Activated naive CD4-positive, alpha-beta T cell treated with anti-CD3 and anti-CD28 coated beads, Interleukin-2, amount 50 U/mL, for 72 hours (primary cell): Measurements from ENCODE around the gene XPO6. TPM values are rescaled to one million over a fixed set of nuclear protein-coding genes. Genes with fewer than 3 reads are reported as not detected.
A peak's percentile ranks its signal among the peaks of the same experiment; 100 is the strongest.

Source experiments
- ATAC-seq, 2 donors: fragments of 150-1000 bp; cut with Tn5 transposase; 2 replicates each; pipeline ENCODE4 v1.10.0; 2021; ENCODE audit warnings: mild to moderate bottlenecking in 2 of 2, moderate library complexity in 2 of 2
- DNase-seq, 2 donors: peaks; one replicate each; pipeline ENCODE4 v3.0.0; 2021 to 2022; ENCODE audit warnings: low spot score in 2 of 2
- H3K27ac Mint-ChIP-seq, 2 donors: one replicate each; pipeline ENCODE4 v1.8.0; 2022; ENCODE audit warnings: mild to moderate bottlenecking in 2 of 2, mixed read lengths in 2 of 2
- H3K36me3 Mint-ChIP-seq, 2 donors: one replicate each; pipeline ENCODE4 v1.8.0; 2022; ENCODE audit warnings: mixed read lengths in 2 of 2
- H3K9me3 Mint-ChIP-seq, 2 donors: one replicate each; pipeline ENCODE4 v1.8.0; 2022; ENCODE audit warnings: mixed read lengths in 2 of 2
- total RNA-seq, 2 donors: library from RNA; stranded (reverse); gene quantifications; one replicate each; pipeline ENCODE4 v1.2.3, GENCODE V29; 2022

The XPO6 gene
- total RNA-seq, 2 donors from 2014 or later = 204 to 278 TPM

DNA sequence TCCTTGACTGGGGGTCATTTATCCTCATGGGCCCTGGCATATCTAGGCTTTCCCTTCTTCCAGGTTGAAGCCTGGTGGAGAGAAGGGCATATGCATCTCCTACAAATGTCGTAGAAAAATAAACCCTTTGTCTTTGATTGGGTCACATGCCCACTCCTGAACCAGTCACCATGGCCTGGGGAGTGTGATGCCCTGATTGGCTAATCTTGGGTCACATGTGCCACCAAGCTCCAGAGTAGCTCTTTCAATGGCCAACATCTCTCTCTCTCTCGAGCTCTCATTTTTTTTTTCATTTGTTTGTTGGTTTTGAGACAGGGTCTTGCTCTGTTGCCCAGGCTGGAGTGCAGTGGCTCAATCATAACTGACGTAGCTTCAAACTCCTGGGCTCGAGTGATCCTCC lies 5.6 kb upstream of the XPO6 start:
- DNase-seq = no peak
- Mint-ChIP-seq H3K9me3 (peaks cover 0 to under 1% of the 10 kb centered on the region in 2 donors), H3K36me3 (peaks cover under 1 to 1% of the 10 kb centered on the region in 2 donors), H3K27ac (no peak overlapping the region)
- no peak for ATAC-seq

DNA sequence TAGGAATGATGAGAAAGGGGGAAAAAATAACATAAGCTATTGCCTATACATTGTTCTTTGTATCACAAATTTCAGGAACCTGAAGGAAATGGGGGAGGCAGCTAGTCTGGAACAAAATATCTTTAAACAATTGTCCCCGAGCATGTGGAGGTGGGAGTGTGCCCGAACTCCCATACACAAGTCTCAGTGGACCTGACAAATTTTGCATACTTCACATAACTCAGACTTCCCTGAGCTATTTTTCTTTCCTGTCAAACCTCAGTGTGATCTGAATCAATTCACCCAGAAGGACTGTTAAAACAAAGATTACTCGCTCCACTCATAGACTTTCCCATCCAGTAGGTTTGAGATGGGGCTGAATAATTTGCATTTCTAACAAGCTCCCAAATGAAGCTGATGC lies 1.6 kb upstream of the XPO6 start:
- ATAC-seq (no peak), DNase-seq (no peak)
- Mint-ChIP-seq H3K9me3 (peaks cover 3 to 5% of the 10 kb centered on the region in 2 donors), H3K36me3 (peaks cover 30% of the 10 kb centered on the region in 2 donors), H3K27ac (peak overlapping the region in 1 of 2 donors; percentile 85)

DNA sequence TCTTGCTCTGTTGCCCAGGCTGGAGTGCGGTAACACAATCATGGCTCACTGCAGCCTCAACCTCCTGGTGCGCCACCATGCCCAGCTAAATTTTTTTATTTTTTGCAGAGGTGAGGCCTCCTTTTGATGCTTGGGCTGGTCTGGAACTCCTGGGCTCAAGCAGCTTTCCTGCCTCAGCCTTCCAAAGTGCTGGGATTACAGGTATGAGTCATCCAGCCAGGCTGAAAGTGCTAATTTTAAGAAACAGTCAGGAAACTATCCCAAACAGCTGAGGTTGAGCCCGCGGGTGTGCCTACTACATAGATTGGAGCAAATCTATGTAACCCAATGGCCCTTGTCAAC lies 738 bp upstream of the XPO6 start:
- peak overlapping the region; percentile 84 to 85 for H3K27ac Mint-ChIP-seq
- DNase-seq (no peak), ATAC-seq (no peak)
- peaks cover 30 to 39% of the 10 kb centered on the region in 2 donors for H3K36me3 Mint-ChIP-seq
- peaks cover 3 to 5% of the 10 kb centered on the region in 2 donors for H3K9me3 Mint-ChIP-seq

DNA sequence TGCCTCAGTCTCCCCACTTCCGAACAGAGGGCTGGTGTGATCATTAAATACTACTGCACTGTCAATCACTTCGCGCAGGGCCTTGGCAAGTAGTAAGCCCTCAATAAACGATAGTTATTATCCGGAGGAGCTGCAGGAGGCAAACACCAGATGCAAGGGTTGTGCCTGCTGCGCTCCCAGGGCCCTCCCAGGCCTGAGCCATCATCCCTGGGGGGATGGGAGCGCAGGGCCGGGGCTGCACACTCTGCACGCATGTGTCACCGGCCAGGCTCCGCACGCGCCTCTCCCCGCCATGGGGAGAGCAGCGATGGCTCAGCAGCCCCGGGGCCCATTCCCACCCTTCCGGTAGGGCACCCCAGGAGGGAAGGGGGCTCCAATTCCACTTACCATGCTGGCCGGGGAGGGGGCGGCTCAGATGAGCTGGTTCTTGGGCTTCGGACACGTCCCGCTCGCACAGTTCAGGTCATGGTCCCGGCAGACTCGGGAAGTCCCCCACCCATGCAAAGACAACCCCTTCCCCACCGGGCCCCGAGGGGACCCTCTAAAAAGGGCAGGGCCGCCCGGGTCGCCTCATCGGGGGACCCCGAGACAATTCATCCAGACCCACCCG lies 681 bp downstream of the XPO6 start:
- DNase-seq (peak; percentile 68 to 81), ATAC-seq (peak; percentile 51 to 75)
- H3K9me3 Mint-ChIP-seq = peaks cover 3 to 5% of the 10 kb centered on the region in 2 donors
- H3K27ac Mint-ChIP-seq = peak overlapping the region; percentile 90
- peaks cover 30 to 49% of the 10 kb centered on the region in 2 donors for H3K36me3 Mint-ChIP-seq

DNA sequence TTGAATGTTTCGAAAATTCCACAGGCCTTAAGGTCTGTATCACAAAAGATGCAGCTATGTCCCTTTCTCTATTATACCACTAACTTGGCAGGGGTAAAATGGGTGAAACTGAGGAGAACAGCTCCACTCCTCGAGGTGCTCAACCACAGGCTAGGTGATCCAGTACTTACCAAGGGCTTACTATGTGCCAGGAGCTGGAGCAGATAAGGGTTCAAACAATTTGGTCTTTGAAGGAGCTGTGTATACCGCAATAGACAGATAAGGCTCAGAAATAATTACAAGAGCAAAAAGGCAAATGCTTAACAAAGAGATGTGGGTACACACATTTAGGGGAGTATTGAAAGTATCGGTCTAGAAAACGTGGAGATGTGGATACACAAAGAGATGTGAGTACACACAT lies 1.5 kb downstream of the XPO6 start:
- peaks cover 30 to 49% of the 10 kb centered on the region in 2 donors for H3K36me3 Mint-ChIP-seq
- no peak for ATAC-seq
- H3K9me3 Mint-ChIP-seq = peaks cover 3 to 5% of the 10 kb centered on the region in 2 donors
- peak overlapping the region; percentile 53 to 90 for H3K27ac Mint-ChIP-seq
- no peak for DNase-seq

DNA sequence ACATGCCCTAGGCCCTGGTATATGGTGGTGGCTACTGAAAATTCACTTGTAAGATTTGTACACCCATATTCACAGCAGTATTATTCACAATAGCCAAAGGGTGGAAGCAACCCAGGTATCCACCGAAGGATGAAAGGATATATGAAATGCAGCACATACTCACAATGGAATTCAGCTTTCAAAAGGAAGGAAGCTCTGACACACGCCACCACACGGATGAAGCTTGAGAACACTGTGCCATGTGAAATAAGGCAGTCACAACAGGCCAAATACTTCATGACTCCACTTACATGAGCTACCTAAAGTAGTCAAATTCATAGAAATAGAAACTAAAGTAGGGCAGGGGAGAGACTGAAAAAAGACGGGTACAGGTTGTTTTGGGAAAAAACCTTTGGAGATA lies 2.9 kb downstream of the XPO6 start:
- Mint-ChIP-seq H3K27ac (peak overlapping the region in 1 of 2 donors; percentile 59), H3K9me3 (peaks cover 3 to 5% of the 10 kb centered on the region in 2 donors), H3K36me3 (peaks cover 30 to 49% of the 10 kb centered on the region in 2 donors)
- DNase-seq = no peak
- no peak for ATAC-seq

DNA sequence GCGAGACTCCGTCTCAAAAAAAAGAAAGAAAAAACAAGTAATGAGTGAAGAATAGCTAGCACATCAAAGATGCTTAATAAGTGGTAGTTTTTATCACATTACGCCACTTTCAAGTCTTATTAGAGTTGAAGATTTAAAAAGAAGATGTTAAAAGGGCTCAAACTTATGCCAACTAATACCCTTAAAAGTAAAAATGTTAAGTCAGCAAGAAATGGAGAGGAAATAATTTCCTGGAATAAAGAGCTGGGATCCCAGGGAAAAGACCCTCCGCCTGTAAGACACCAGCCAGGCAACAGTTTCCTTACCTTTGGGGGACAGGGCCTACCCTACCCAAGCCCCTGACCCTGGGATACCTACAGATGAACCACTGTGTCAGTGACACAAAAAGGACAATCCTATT lies 3.6 kb downstream of the XPO6 start:
- peaks cover 30 to 49% of the 10 kb centered on the region in 2 donors for H3K36me3 Mint-ChIP-seq
- DNase-seq (no peak), ATAC-seq (no peak)
- H3K27ac Mint-ChIP-seq = peak overlapping the region; percentile 48 to 93
- peaks cover 3 to 5% of the 10 kb centered on the region in 2 donors for H3K9me3 Mint-ChIP-seq

DNA sequence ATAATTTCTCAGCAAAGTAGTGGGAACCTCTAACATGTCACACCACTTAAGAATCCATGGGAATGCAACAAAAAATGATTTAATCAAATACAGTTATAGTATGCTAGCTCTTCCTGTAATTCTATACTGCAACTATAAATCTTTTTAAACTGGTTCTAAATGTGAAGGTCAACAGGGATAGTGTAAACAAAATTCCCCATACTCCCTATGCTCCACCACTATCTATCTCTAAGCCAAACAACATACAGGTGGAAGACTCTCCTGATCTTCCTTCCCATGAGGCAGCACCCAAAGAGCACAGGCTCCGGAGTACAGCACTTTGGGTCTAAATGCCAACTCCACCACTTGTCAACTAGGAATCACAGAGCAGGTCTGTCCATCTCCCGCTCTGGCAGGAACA lies 4.4 kb downstream of the XPO6 start:
- DNase-seq (no peak), ATAC-seq (no peak)
- H3K36me3 Mint-ChIP-seq = peaks cover 36 to 48% of the 10 kb centered on the region in 2 donors
- H3K9me3 Mint-ChIP-seq = peaks cover 3 to 5% of the 10 kb centered on the region in 2 donors
- H3K27ac Mint-ChIP-seq = peak overlapping the region; percentile 48 to 69

DNA sequence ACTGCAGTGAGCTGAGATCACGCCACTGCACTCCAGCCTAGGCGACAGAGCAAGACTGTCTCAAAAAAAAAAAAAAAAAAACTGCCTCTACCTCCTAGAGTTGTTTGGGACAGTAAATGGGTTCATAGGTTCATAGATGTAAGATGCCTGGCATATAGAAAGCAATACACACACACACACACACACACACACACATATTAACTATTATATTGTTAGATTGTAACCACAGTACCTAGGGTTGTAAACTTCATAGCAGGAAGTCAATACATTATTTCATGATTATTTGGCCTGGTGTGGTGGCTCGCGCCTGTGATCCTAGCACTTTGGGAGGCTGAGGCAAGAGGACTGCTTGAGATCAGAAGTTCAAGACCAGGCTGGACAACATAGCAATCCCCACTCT lies 5.8 kb downstream of the XPO6 start:
- Mint-ChIP-seq H3K9me3 (no peaks in the 10 kb centered on the region), H3K36me3 (peaks cover 32 to 46% of the 10 kb centered on the region in 2 donors), H3K27ac (no peak overlapping the region)
- DNase-seq = no peak
- no peak for ATAC-seq

DNA sequence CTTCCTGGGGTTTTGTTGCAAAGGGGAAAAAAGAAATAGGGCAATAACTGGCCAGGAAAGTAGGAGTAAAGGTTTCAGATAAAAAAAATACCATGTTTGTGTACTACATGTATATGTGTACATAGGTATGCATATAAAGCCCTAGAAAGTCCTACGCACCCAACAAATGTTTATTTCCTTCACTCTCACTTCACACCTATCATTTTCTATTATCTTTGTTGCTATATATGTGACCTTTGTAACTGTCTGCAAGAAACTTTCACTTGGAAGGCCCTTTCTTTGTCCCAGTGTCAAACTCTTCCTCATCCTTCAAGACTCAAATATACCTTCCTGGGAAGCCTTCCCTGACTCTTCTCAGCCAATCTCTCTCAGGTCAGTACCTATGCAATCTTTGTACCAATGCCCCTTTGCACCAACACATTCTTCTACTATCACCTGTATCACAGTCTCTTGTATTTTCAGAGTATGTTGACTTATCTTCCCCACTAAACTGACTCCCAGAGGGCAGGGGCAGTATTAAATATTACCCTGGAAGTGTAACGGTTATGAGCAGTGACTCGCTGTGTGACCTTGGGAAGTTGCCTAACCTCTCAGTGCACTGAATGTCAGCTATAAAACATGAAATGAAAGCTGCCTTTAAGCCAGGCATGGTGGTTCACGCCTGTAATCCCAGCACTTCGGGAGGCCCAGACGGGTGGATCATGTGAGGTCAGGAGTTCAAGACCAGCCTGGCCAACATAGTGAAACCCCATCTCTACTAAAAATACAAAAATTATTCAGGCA lies 6.5 kb downstream of the XPO6 start:
- DNase-seq (no peak), ATAC-seq (no peak)
- H3K9me3 Mint-ChIP-seq = no peaks in the 10 kb centered on the region
- H3K36me3 Mint-ChIP-seq = peaks cover 25 to 46% of the 10 kb centered on the region in 2 donors
- H3K27ac Mint-ChIP-seq = no peak overlapping the region

DNA sequence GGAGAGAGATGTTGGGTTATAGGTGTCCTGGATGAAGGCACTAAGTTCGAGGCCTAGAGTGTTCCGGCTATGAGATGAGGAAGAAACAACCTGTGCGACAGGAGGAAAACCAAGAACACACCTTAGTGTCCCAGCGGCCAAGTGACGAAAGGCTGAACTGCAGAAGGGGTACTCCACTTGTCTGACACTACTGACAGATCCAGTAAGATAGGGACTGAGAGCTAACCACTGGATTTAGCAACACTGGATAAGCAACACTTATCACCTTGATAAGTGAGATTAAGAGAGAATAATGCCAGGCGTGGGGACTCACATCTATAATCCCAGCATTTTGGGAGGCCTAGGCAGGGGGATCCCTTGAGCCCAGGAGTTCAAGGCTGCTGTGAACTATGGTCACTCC lies 7.1 kb downstream of the XPO6 start:
- H3K9me3 Mint-ChIP-seq = no peaks in the 10 kb centered on the region
- no peak overlapping the region for H3K27ac Mint-ChIP-seq
- ATAC-seq (no peak), DNase-seq (no peak)
- H3K36me3 Mint-ChIP-seq = peaks cover 19 to 45% of the 10 kb centered on the region in 2 donors

DNA sequence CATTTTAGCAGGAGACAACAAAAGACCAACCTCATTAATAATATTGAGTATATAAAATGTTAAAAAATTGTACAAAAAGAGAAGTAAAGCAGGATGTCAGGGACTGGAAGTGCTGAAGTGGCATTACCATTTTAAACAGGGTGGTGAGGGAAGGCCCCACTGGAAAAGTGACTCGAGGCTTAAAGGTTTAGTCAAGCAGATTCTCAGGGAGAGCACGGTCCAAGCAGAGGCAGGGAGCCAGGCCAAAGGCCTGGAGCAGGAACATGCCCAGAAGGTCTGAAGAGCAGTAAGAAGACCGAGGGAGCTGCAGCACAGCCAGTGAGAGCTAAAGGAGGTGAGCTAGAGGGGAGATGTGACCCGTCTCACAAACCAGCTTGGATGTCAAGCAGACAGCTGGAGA lies 7.6 kb downstream of the XPO6 start:
- Mint-ChIP-seq H3K36me3 (peaks cover 19 to 45% of the 10 kb centered on the region in 2 donors), H3K9me3 (no peaks in the 10 kb centered on the region), H3K27ac (no peak overlapping the region)
- ATAC-seq = no peak
- no peak for DNase-seq

DNA sequence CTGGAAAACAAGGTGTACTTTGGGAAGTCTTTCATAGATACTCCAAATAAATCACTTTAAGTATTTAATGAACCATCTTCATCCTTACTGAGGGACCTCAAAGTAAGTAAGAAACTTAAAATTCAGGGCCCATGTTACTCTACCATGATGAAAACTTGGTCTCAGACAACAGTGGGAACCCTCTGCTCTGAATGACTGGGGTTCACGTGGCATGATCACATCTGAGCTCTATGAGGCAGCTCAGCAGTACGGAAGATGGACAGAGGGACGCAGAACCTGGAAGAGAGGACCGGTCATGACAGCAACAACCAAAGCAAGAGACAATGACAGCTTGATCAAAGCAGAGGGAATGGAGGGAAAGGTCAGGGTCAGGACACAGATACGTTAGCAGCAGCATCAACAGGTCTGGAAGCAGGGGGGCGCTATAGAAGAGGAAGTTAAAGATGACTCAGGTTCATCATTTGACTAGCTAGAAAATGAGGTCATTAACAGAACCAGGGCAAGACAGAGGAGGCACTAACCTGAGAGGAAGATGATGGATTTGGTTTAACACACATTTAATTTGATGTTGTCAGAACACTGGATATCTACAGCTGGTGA lies 9.5 kb downstream of the XPO6 start:
- peaks cover 11 to 25% of the 10 kb centered on the region in 2 donors for H3K36me3 Mint-ChIP-seq

DNA sequence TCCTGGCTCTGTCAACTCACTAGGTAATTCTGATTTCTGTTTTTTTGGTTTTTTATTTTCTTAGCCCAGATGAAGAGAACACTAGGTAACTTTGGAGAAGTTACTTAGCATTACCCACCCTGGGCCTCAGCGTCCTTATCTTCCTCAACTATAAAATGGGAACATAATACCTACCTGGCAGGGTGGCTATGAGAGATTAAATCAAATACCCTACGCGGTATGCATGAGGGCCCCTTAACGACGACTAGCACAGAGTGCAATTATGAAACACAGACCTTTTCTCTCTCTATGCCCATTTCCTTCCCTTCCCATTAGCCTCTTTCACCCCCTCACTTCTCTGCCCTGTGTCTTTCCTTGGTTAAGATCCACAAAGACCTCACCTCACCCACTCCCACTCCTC lies 11.1 kb downstream of the XPO6 start:
- DNase-seq = no peak
- Mint-ChIP-seq H3K9me3 (no peaks in the 10 kb centered on the region), H3K36me3 (peaks cover 11 to 31% of the 10 kb centered on the region in 2 donors), H3K27ac (peak overlapping the region; percentile 72 to 89)
- ATAC-seq = no peak

More for the DNA sequence above, 9.5 kb downstream of the XPO6 start:
- ATAC-seq (peak; percentile 93 to 95), DNase-seq (peak in 1 of 2 donors; percentile 54)
- Mint-ChIP-seq H3K27ac (no peak overlapping the region), H3K9me3 (no peaks in the 10 kb centered on the region)

DNA sequence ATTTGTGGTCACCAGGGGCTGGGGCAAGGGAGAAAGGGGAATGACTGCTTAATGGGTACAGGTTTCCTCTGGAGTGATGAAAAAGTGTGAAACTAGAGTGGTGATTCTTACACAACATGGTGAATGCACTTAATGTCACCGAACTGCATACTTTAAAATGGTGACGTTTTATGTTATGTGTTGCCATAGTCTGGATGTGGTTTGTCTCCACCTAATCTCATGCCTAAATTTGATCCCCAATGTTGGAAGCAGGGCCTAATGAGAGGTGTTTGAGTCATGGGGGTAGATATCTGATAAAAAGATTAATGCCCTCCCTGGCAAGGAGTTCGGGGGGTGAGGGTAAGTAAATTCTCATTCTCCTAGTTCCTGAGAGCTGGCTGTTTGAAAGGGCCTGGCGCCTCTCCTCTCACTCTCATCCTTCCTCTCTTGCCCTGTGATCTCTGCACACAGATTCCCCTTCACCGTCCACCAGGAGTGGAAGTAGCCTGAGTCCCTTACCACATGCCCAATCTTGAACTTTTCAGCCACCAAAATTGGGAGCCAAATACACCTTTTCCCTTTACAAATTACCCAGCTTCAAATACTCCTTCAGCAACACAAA lies 15.3 kb downstream of the XPO6 start:
- Mint-ChIP-seq H3K9me3 (no peaks in the 10 kb centered on the region), H3K27ac (peak overlapping the region; percentile 72 to 91), H3K36me3 (peaks cover 0 to 46% of the 10 kb centered on the region in 2 donors)
- ATAC-seq = no peak
- no peak for DNase-seq

DNA sequence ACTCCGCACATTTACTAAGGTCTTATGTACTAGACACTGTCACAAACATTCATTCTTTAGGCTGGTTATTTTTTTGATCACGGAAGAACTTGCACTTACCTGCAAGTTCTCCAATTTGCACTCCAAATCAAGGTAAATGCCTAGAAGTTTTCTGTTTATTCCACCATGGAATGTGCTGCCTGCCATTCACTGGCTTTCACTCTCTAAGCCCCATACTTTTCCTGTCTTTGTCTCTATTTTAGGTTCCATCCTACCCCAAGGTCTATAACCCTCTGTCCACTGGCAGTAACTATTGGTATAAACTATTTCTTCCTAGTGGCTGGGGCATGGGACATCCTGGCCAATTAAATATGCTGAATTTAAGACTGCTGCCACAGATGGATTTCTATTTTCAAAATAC lies 15.9 kb downstream of the XPO6 start:
- H3K27ac Mint-ChIP-seq = peak overlapping the region; percentile 72 to 91
- peaks cover 0 to 40% of the 10 kb centered on the region in 2 donors for H3K36me3 Mint-ChIP-seq
- DNase-seq (no peak), ATAC-seq (no peak)
- H3K9me3 Mint-ChIP-seq = no peaks in the 10 kb centered on the region
